Choroid plexus epithelial cell (primary cell): ENCODE data around the gene S100A3.
A peak's percentile ranks its signal among the peaks of the same experiment; 100 is the strongest.

Source experiments
- DNase-seq: peaks from one replicate; pipeline ENCODE4 v3.0.0-alpha.2; 2010; ENCODE audit warnings: low read depth
- H3K4me3 ChIP-seq: 2 replicates; pipeline ENCODE4 v1.5.1; 2011; ENCODE audit warnings: low read depth, mild to moderate bottlenecking, control low read depth, low read length, moderate library complexity
- CTCF ChIP-seq: conservative IDR thresholded peaks from 2 replicates; pipeline ENCODE4 v1.5.1; 2011; ENCODE audit warnings: low read depth, mild to moderate bottlenecking, control low read depth, inconsistent platforms, low read length, moderate library complexity

Gene S100A3

GRCh38 chr1:153509729-153510354 is 39.2 kb downstream of the S100A3 start:
- no peak overlapping the region for H3K4me3 ChIP-seq
- peak; percentile 30 for DNase-seq
- peak; percentile 76 for TF ChIP-seq CTCF

- H3K4me3 ChIP-seq: no peak overlapping the region
- TF ChIP-seq CTCF: no peak
- DNase-seq: no peak
Observed at GRCh38 chr1:153509036-153509435, 40.0 kb downstream of the S100A3 start.

- no peak for TF ChIP-seq CTCF
- DNase-seq: no peak
- no peak overlapping the region for H3K4me3 ChIP-seq
Observed at GRCh38 chr1:153507926-153508583, 41.0 kb downstream of the S100A3 start.

GRCh38 chr1:153506831-153507413 is 42.1 kb downstream of the S100A3 start:
- DNase-seq: peak; percentile 89
- no peak overlapping the region for H3K4me3 ChIP-seq
- no peak for TF ChIP-seq CTCF

GRCh38 chr1:153506386-153506785 is 42.7 kb downstream of the S100A3 start:
- no peak for DNase-seq
- H3K4me3 ChIP-seq: no peak overlapping the region
- no peak for TF ChIP-seq CTCF

- no peak for TF ChIP-seq CTCF
- no peak overlapping the region for H3K4me3 ChIP-seq
- DNase-seq: no peak
Observed at GRCh38 chr1:153505576-153505975, 43.5 kb downstream of the S100A3 start.
